ENCODE data around the gene CD47.

DNA sequence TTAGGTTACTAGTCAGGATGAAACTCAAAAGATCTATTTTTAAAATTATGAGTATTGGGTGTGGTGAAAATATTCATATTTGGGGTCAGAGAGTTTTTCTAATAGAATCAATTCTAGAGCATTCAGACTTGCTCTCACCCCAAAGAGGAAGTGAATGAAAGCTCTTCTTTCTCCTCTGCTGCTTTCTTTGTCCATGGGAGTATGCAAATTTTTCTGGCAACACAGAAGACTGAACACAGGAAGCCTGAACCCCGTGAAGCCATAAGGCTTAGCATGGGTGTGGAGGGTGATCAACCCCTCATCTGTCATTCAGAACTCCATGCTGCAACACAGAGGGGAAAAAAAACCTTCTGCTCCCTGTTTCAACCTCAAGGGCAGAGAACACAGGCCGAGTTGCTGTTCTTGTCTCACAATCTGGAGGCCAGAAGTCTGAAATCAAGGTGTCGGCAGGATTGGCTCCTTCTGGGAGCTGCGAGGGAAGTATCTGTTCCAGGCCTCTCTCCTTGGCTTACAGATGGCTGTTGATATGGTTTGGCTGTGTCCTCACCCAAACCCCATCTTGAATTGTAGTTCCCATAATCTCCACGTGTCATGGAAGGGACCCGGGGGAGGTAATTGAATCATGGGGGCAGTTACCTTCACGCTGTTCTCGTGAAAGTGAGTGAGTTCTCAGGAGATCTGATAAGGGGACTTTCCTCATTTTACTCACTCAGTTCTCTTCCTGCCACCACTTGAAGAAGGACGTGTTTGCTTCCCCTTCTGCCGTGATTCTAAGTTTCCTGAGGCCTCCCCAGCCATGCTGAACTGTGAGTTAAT, 33.7 kb upstream of the CD47 start:
- no peak for TF ChIP-seq NFYB (IDR thresholded peaks at IDR 0.05; ENCODE audit: insufficient read depth, low read depth, low read length)
- TF ChIP-seq, protein P1, sequence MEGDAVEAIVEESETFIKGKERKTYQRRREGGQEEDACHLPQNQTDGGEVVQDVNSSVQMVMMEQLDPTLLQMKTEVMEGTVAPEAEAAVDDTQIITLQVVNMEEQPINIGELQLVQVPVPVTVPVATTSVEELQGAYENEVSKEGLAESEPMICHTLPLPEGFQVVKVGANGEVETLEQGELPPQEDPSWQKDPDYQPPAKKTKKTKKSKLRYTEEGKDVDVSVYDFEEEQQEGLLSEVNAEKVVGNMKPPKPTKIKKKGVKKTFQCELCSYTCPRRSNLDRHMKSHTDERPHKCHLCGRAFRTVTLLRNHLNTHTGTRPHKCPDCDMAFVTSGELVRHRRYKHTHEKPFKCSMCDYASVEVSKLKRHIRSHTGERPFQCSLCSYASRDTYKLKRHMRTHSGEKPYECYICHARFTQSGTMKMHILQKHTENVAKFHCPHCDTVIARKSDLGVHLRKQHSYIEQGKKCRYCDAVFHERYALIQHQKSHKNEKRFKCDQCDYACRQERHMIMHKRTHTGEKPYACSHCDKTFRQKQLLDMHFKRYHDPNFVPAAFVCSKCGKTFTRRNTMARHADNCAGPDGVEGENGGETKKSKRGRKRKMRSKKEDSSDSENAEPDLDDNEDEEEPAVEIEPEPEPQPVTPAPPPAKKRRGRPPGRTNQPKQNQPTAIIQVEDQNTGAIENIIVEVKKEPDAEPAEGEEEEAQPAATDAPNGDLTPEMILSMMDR (IDR thresholded peaks at IDR 0.05 in 2 of 3, conservative IDR thresholded peaks at IDR 0.05 in 1 of 3; ENCODE audit: control insufficient read depth in 2 of 3, extremely low read depth in 1 of 3, insufficient read depth in 1 of 3, low read depth in 3 of 3, low read length in 3 of 3) = no peak
- peak; percentile 62; the same call in 1 of the 2 replicates for TF ChIP-seq EED (IDR thresholded peaks at IDR 0.05; ENCODE audit: low read depth)
- no peak; a peak in 1 of 3 replicates for TF ChIP-seq EGR1 (IDR thresholded peaks at IDR 0.05; ENCODE audit: borderline replicate concordance in 1 of 2, low read depth in 2 of 2, low read length in 2 of 2)
